RPMI7951 (cell line): ENCODE measurements around the gene FAM98A. TPM values are rescaled to one million over a fixed set of nuclear protein-coding genes. Genes with fewer than 3 reads are reported as not detected.
A peak's percentile ranks its signal among the peaks of the same experiment; 100 is the strongest.

ENCODE experiments used
- DNase-seq: peaks from one replicate; pipeline ENCODE4 v3.0.0-alpha.2; 2012; ENCODE audit warnings: low read depth
- total RNA-seq: library from RNA; depleted of rRNA; stranded (reverse); fragments of >200 nt; shearing (Covaris generic); gene quantifications from 2 replicates; pipeline ENCODE4 v1.2.3, GENCODE V29; 2014

FAM98A gene
- total RNA-seq, 1 experiment from 2014 or later = 96.5 TPM

DNA sequence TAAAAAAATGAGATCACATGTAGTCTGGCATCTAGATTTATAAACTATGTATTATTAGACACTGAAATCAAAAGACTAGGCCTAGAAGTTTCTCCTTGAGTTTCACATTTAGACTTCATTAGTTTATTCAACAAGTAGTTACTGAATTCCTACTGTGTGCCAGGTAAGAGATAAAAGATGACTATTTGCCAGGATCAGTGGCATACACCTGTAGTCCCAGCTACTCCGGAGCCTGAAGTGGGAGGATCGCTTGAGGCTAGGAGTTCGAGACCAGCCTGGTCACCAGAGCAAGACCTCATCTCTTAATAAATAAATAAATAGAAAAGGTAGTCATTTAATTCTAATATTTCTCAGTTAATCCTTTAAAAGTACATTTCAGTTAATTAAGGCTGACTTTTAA is 2.1 kb downstream of the FAM98A start:
- DNase-seq = no peak

DNA sequence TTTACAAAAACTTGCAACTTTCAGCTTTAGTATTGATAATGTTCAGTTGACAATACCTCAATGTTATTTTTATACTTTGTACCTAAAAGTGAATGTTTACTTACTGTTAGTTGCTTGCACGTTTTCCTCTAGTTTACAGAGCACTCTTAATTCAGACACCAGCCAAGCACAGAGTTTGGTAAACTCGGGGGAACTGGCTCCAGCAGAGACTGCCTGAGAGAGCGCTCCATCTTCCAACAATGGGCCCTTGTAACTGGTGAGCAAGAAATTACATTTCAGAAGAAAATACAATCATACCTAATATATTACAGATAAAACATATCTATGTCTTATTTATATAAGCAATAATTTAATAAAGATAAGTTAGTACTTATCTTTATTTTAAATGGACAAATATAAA is 3.7 kb downstream of the FAM98A start:
- no peak for DNase-seq

DNA sequence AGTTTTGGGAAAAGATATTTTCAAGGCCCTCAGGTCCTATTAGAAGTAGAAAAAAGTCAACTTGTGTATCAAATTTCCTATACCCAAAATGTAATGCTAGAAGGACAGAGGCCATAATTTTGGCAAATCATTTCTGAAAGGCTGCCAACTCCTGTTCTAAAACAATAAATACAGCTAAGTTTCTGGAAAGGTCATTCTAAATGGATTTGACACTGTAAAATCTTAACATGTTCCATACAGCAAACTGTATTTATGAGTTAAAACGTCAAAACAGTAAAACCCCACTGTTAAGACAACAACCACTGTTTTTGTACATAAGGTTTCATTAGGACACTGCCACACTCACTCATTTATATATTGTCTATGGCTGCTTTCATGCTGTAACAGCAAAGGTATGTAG is 9.7 kb downstream of the FAM98A start:
- no peak for DNase-seq

DNA sequence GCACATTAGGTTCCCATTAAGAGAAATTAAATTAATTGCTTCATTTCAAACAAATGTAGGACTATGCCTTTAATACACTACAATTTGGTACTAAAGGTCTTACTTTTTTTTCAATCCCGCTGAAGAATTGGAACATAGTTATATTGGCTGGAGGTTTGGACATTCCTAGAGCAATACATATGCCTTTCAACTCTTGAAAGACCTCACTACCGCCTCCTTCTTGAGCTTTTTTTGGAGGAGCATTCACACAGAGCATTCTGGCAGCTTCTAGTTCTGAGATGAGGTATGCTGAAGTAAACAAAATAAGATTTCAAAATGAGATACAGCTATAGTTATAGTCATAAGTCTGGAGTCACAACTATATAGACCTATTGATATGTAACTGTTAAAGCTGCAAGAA is 10.9 kb downstream of the FAM98A start:
- DNase-seq = no peak

DNA sequence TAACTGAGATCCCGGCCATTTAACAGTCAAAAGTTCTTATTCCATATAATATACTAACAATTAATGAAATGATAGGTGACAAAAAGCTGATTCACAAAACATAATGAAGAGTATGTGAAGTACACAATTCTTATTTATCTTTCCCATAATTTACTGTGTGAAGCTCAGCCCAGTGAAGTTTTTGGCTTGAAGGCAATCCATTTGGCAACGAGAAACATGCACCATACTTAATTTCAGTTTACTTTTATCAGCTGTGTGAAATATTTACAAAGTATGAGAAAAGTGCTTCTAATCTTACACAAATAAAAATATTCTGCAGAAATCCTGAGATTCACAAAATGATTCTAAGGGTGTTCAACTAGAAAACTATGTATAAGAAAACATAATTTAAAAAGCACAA is 12.3 kb downstream of the FAM98A start:
- DNase-seq = no peak

GRCh38 chr2:33583194-33583938 is 15.7 kb downstream of the FAM98A start:
- DNase-seq = peak; percentile 48

GRCh38 chr2:33581872-33582271 is 17.2 kb downstream of the FAM98A start:
- DNase-seq = no peak

DNA sequence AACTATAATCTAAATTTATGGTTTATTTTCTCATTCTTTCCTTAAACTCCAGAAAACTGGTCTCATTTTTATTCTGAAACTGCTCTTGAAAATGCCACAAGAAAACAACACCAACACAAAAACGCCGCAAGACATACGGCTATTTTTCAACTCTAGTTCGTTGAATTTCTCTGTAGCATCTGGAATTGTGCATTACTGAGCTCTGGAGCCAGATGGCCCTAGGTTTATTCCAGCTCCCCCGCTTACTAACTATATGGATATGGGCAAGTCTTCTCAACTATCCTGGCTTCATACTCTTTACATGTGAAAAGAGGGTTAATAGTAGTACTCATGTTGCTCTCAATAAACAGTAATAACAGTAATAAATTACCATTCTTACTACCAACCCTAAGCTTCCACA is 19.9 kb downstream of the FAM98A start:
- peak; percentile 31 for DNase-seq

DNA sequence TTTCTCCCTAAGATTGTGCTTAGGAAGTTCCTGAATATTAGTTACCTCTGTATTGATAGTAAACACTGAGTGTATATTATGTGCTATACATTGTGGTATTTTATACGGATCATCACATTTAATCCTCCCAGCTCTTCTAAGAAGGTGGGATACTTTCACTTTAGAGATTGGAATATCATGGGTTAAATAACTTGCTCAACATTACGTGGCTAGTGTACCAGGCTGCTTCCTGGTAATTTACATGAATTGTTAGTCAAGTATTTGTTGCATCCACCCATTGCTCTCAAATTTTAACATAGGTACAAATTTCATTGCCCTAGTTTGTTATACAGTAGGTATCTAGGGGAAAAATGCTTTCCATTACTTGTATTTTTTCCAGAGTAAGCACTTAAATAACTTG is 21.4 kb downstream of the FAM98A start:
- DNase-seq = peak; percentile 16

DNA sequence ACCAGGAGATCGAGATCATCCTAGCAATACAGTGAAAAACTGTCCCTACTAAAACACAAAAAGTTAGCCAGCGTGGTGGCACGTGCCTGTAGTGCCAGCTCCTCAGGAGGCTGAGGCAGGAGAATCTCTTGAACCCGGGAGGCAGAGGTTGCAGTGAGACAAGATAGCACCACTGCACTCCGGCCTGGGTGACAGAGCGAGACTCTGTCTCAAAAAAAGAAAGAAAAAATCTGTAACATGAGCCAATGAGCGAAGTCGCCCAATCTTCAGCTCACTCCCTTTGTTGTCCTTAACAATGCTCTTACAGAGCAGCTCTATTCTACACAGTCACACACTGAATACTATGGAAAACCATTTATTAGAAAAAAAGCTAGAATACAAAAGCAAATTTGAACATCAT is 22.0 kb downstream of the FAM98A start:
- DNase-seq = no peak

DNA sequence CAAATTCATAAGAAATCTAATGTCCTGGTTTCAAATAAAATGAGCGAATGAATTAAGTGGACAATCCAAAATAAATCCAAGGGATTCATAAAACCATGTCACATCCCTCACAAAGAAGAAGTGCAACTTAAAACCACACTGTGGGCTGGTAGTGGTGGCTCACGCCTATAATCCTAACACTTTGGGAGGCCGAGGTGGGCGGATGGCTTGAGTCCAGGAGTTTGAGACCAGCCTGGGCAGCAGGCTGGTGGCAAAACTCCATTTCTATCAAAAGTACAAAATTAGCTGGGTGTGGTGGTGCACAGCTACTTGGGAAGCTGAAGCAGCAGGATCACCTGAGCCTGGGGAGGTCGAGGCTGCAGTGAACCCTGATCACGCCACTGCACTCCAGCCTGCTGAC is 25.4 kb downstream of the FAM98A start:
- no peak for DNase-seq

- no peak for DNase-seq
Observed at GRCh38 chr2:33570681-33571080, 28.4 kb downstream of the FAM98A start.

- no peak for DNase-seq
Observed at GRCh38 chr2:33561872-33562271, 37.2 kb downstream of the FAM98A start.

DNA sequence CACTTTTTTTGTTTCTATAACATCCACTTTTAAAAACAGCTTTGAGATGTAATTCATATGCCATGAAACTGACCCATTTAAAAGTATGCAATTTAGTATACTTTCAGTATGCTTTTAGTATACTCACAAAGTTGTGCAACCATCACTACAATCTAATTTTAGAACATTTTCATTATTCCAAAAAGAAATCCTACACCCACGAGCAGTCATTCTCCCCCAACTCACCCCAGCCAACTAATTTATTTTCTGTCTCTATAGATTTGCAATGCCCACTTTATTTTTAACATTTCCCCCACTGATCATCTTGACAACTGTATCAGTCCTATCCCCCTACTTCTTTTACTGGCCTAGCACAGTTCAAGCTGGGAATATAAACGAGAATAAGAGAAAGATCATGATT is 39.1 kb downstream of the FAM98A start:
- DNase-seq = no peak

GRCh38 chr2:33559328-33559727 is 39.8 kb downstream of the FAM98A start:
- no peak for DNase-seq

- no peak for DNase-seq
Observed at GRCh38 chr2:33555681-33556080, 43.4 kb downstream of the FAM98A start.

DNA sequence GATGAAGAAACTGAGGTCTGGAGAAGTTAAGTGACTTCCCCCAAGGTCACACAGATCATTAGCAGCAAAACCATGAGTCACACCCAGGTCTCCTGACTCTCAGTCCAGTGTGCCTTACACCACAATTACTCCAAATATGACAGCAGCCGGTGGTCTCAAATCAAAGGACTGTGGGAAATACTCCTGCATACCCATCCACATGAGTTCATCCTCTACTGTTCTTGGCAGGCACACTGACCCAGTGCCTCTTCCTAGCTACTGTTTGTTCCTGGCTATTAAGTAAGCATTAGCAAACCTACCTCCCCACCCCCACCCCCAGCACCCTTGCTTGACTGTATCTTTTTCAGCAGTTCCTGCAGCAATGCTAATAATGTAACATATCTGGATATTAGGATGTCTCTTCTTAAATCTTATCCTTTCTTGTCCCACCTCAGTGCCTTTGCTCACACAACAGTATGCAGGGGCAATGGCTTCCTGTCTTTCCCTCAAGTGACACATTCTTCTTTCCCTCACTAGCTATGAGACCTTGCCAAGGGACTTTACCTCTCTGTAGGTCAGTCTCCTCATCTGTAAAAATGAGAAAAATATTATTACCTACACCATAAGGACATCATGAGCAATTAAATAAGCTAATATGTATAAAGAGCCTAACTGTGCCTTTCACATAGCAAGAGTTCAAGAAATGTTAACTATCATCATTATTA is 46.2 kb downstream of the FAM98A start:
- peak; percentile 40 for DNase-seq

GRCh38 chr2:33550206-33550605 is 48.9 kb downstream of the FAM98A start:
- DNase-seq = no peak

DNA sequence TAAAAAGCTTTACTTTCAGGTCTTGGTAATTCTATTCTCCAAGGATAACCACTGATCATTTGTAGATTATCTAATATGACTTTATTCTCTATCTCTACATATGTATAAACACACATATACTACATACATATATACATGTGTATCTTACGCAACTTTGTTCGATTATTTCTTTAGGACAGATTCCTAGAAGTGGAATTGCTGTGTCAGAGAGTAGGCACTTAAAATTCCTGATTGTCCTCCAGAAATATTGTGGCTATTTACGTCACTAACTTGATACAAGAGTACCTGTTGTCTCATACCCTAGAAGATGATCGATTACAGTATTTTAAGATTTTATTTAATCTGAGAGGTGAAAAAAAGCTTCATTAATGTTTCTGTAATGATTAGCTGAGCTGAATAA is 57.9 kb downstream of the FAM98A start:
- DNase-seq = no peak

DNA sequence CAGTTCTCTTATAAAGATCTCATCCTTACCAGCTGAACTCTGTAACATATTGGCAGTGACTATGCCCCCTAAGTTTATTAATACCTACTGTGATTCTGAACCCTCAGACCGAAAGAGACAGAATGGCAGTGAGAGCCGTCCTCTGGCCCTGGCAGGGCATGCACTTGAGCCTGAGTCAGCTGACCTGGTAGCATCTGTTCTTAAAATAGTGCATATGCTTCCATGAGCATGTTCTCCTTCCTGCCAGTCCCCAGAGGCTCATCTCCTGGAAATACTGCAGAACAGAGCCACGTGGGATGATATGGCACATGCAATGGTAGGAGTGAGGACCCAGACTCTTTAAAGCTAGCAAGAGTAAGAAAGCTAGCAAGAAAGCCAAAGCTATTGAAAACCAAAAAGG is 63.7 kb downstream of the FAM98A start:
- peak; percentile 37 for DNase-seq
